Testis (tissue), 3 donors: ENCODE data around the gene SDF4. TPM values are rescaled to one million over a fixed set of nuclear protein-coding genes. Genes with fewer than 3 reads are reported as not detected.

Source experiments
- DNase-seq: peaks from one replicate; pipeline ENCODE4 v3.0.0-alpha.2; 2019
- H3K27ac ChIP-seq, 2 donors: fragments of 200-600 bp; sonication (generic); one replicate each; pipeline ENCODE4 v1.5.1; 2019
- H3K27me3 ChIP-seq: fragments of 200-600 bp; sonication (generic); one replicate; pipeline ENCODE4 v1.5.1; 2019
- H3K36me3 ChIP-seq: fragments of 200-600 bp; sonication (generic); one replicate; pipeline ENCODE4 v1.5.1; 2017; ENCODE audit warnings: low read depth; ENCODE audit errors: missing control alignments
- H3K4me1 ChIP-seq: fragments of 200-600 bp; sonication (generic); one replicate; pipeline ENCODE4 v1.5.1; 2019
- H3K4me3 ChIP-seq, 2 donors: fragments of 200-600 bp; sonication (generic); one replicate each; pipeline ENCODE4 v1.5.1; 2017 to 2019
- H3K9me3 ChIP-seq: fragments of 200-600 bp; sonication (generic); one replicate; pipeline ENCODE4 v1.5.1; 2017
- POLR2A ChIP-seq: fragments of 450-650 bp; IDR thresholded peaks from one replicate; pipeline ENCODE4 v1.6.1; 2017; ENCODE audit warnings: antibody characterized with exemption, mild to moderate bottlenecking, moderate library complexity
- WGBS, 2 donors: methylation state at CpG; one replicate each; pipeline ENCODE4 v1.1.5; 2018; 5-methylcytosine and 5-hydroxymethylcytosine counted together
- intact Hi-C: fragments of 100-400 bp; cut with DNase I; formaldehyde crosslinking; loops from one replicate; pipeline ENCODE4 v1.15.1; 2023; ENCODE audit warnings: low total_unique reads
- polyA plus RNA-seq: library from polyadenylated mRNA; stranded (reverse); fragments of 350-450 nt; fragmentation: Illumina TruSeq; extraction: RNeasy Lipid Tissue Mini Kit (QIAGEN cat#74804); gene quantifications from one replicate; pipeline ENCODE4 v1.2.3, GENCODE V29; 2014; ENCODE audit warnings: low read depth, low replicate concordance; ENCODE audit not compliant: insufficient read depth
- total RNA-seq, 2 donors: library from RNA; depleted of rRNA; stranded (reverse); fragments of >200 nt; gene quantifications; one replicate each; pipeline ENCODE4 v1.2.3, GENCODE V29; 2016
- TF ChIP-seq, protein P1 (sequence below), 3 experiments: fragments of 450-650 bp in 2 of 3; fragments of 200-600 bp in 1 of 3; sonication (generic) in 1 of 3; IDR thresholded peaks; one replicate each; pipeline ENCODE4 v1.5.1; 2016 to 2019; ENCODE audit warnings: antibody characterized with exemption in 3 of 3, mild to moderate bottlenecking in 2 of 3, moderate library complexity in 1 of 3

The SDF4 gene
- total and polyA plus RNA-seq, 3 donors from 2014 or later, result 146 to 167 (median 158) TPM

DNA sequence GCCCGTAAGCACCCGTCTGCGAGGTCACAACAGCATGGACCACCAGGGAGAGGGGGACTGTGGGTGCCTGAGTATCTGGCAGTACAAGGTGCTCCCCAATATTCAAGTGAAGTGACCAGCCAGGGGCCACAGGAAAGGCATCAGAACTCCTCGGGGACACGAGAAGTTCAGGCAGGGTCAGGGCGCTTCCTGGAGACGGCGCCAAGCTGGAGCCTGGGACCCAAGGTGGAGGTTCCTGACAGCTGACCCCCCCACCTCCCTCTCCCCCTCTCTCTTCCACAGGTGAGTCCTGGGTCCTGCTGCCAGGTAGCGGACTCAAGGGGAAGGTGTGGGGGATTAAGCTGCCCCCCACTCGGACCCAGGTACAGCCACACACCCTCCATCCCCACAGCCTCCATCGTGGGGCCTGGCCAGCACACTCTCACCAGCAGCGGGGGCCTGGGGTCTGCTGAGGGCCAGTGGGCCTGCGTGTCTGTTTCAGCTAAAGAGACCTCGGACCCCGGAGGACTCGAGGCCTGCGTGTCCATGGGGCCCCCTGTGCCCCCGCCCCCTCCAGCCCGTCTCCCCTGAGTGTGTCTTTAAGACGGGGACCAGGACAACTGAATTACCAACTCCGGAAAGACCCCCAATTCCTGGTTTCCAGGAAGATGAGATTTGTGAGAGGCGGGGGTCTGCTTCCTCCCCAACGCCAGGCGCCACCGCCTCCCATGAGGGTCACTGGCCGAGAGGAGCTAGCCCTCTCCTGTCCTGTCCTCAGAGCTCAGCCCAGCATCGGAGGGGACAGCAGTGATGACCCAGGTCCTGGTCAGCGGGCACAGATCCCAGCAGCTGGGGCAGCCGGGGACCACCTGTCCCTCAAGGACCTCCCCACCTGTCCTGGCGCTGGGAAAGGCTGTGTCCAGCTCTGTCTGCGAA is 31.6 kb downstream of the SDF4 start:
- Histone ChIP-seq H3K27me3 (no peaks in the 10 kb centered on the region), H3K27ac (peak overlapping the region in 1 of 2 donors; percentile 39), H3K4me1 (no peaks in the 10 kb centered on the region), H3K9me3 (no peaks in the 10 kb centered on the region), H3K4me3 (peak overlapping the region in 1 of 2 donors; percentile 39), H3K36me3 (no peaks in the 10 kb centered on the region)
- intact Hi-C loops, result no loop called here
- 79 to 84% methylated on average over 11 to 31 of the region's 31 CpGs for WGBS, 2 donors
- DNase-seq, result no peak
- no peak for TF ChIP-seq POLR2A
- TF ChIP-seq, protein P1, sequence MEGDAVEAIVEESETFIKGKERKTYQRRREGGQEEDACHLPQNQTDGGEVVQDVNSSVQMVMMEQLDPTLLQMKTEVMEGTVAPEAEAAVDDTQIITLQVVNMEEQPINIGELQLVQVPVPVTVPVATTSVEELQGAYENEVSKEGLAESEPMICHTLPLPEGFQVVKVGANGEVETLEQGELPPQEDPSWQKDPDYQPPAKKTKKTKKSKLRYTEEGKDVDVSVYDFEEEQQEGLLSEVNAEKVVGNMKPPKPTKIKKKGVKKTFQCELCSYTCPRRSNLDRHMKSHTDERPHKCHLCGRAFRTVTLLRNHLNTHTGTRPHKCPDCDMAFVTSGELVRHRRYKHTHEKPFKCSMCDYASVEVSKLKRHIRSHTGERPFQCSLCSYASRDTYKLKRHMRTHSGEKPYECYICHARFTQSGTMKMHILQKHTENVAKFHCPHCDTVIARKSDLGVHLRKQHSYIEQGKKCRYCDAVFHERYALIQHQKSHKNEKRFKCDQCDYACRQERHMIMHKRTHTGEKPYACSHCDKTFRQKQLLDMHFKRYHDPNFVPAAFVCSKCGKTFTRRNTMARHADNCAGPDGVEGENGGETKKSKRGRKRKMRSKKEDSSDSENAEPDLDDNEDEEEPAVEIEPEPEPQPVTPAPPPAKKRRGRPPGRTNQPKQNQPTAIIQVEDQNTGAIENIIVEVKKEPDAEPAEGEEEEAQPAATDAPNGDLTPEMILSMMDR (IDR thresholded peaks at IDR 0.05), result no peak

DNA sequence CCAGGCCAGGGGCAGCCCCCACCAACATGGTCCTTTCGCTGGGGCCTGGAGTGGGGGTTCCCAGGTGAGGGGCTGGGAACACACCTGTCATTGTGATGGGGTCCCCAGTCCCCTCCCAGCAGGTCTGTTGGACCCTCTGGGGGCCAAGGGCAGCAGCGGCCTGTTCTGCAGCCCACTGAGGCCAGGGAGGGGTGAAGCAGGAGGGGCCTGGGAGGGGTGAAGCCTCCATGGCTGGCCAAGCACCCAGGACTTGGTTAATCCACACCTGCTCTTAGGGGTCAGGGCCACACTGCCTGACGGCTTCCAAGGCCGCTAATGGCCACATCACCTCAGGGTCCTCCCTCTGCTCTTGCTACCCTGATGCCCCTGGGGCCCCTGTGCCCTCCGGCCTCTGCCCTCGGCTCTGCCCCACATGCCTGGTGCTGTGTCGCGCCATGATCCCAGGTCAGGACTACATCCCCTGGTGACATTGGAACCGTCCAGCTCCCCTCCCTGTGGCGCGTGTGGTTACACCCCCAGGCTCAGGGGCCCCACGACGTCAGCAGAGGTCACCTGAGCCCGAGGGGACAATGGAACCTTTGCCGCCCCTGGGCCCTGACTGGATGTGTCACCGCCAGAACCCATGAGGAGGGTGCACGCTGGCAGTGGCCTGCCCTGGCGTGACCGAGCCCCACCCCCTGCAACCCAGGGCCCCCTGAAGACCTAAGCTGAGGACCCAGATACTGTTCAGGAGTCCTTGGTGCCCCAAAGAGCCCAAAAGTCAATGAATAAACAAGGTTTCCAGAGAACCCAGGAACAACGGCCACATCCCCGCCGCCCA is 32.5 kb downstream of the SDF4 start:
- intact Hi-C loops, result no loop called here
- 80 to 90% methylated on average over 5 to 20 of the region's 22 CpGs for whole genome bisulfite sequencing, 2 donors
- H3K4me3 ChIP-seq, result no peak overlapping the region
- H3K36me3 ChIP-seq, result no peaks in the 10 kb centered on the region
- H3K27ac ChIP-seq, result no peak overlapping the region
- no peaks in the 10 kb centered on the region for H3K9me3 ChIP-seq
- H3K4me1 ChIP-seq, result no peaks in the 10 kb centered on the region
- no peak for TF ChIP-seq POLR2A
- TF ChIP-seq, protein P1 (IDR thresholded peaks at IDR 0.05), result no peak
- H3K27me3 ChIP-seq, result no peaks in the 10 kb centered on the region
- DNase-seq, result no peak

DNA sequence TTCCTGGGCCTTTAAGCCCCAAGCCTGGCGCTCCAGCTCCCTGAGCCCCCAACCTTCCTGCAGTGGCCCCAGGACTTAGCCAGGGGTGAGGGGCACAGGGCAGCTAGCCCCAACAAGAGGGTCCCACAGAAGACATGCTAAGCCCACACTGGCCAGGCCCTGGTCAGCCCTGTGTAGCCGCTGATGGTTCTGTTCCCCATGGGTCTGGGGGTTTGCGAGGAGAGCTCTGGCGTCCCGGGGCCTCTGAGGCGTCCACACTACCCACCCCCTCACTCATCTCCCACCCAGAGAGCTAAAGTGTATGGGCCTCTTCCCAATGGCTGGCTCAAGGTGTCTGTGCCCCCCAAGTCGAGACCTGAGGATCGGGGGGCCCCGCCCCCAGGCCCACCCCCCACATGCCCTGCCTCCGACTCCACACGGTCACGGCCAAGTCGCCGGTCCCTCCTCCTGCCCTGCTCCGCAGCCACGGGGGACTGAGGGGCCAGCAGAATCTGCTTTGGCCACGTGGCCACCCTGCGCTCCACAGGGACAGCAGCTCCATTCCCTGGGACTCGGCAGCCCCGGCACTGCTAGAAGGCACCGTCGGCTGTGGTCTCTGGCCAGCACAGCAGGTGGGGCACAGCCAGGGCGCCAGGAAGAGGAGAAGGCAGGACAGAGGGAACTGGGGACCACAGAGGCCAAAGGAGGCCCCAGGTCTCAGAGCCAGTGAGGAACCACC is 33.2 kb downstream of the SDF4 start:
- Histone ChIP-seq H3K4me1 (no peaks in the 10 kb centered on the region), H3K4me3 (no peak overlapping the region), H3K36me3 (no peaks in the 10 kb centered on the region), H3K27ac (no peak overlapping the region), H3K9me3 (no peaks in the 10 kb centered on the region), H3K27me3 (no peaks in the 10 kb centered on the region)
- intact Hi-C loops, result no loop called here
- DNase-seq, result no peak
- 76 to 79% methylated on average over 6 to 23 of the region's 23 CpGs for WGBS, 2 donors
- no peak for TF ChIP-seq POLR2A
- TF ChIP-seq, protein P1 (IDR thresholded peaks at IDR 0.05), result no peak

DNA sequence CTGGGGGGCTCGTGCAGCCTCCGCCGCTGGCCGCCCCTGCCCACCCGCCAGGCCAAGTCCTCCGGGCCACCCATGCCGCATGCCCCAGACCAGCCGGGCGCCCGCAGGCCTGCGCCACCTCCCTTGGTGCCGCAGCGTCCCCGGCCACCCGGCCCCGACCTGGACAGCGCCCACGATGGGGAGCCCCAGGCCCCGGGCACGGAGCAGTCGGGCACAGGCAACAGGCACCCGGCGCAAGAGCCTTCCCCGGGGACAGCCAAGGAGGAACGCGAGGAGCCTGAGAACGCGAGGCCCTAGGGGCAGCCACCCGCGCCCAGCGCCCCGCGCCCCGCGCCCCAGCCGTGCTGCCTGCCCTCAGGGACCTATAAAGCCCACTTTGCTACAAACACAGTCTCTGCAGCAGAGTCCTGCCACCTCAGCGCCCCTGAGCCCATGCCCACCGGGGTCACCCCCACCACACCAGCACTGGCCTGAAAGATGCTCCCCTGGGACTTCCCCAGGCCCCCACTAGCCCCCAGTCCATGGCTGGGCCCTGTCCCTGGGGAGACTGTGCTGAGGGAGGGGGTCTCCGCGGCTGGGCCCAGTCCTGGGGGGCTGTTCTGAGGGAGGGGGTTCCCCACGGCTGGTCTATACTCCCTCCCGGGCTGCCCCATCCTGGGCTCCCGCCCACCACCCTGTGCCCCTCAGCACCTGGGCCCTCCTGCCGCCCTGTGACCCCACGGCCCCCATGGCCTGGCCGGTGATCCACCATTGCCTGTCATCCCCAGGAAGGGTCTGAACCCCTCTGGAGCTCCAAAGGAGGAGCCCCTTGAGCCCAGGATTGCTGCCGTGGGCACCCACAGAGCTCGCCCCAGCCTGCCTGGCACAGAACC is 34.0 kb downstream of the SDF4 start:
- TF ChIP-seq, protein P1 (IDR thresholded peaks at IDR 0.05), result no peak
- TF ChIP-seq POLR2A, result no peak
- 91% methylated on average over 47 of the region's 48 CpGs; no CpG with 5 or more reads in 1 of the 2 donors for WGBS, 2 donors
- H3K27ac ChIP-seq, result no peak overlapping the region
- H3K9me3 ChIP-seq, result no peaks in the 10 kb centered on the region
- no peak overlapping the region for H3K4me3 ChIP-seq
- H3K27me3 ChIP-seq, result no peaks in the 10 kb centered on the region
- H3K4me1 ChIP-seq, result no peaks in the 10 kb centered on the region
- no peak for DNase-seq
- intact Hi-C loops, result no loop called here
- H3K36me3 ChIP-seq, result no peaks in the 10 kb centered on the region
